Peyer's patch (tissue), 4 donors: ENCODE measurements around the gene GP1BA. TPM values are rescaled to one million over a fixed set of nuclear protein-coding genes. Genes with fewer than 3 reads are reported as not detected.
A peak's percentile ranks its signal among the peaks of the same experiment; 100 is the strongest.

Source experiments
- DNase-seq, 3 donors: peaks; one replicate each; pipeline ENCODE4 v3.0.0-alpha.2; 2017 to 2019
- H3K27ac ChIP-seq, 4 donors: fragments of 200-600 bp; sonication (generic); one replicate each; pipeline ENCODE4 v1.5.1; 2016 to 2019
- H3K27me3 ChIP-seq, 2 donors: fragments of 200-600 bp; sonication (generic); one replicate each; pipeline ENCODE4 v1.5.1; 2019
- H3K36me3 ChIP-seq, 3 donors: fragments of 200-600 bp; sonication (generic); one replicate each; pipeline ENCODE4 v1.5.1; 2016 to 2019
- H3K4me1 ChIP-seq, 4 donors: fragments of 200-600 bp; sonication (generic); one replicate each; pipeline ENCODE4 v1.5.1; 2016 to 2019
- H3K4me3 ChIP-seq, 4 donors: fragments of 200-600 bp; sonication (generic); 1 replicate in 3 of 4; 2 replicates in 1 of 4; pipeline ENCODE4 v1.5.1; 2016 to 2019; ENCODE audit warnings: mild to moderate bottlenecking in 1 of 4
- H3K9me3 ChIP-seq, 4 donors: fragments of 200-600 bp; sonication (generic); one replicate each; pipeline ENCODE4 v1.5.1; 2016 to 2019; ENCODE audit warnings: mild to moderate bottlenecking in 1 of 4
- CTCF ChIP-seq, 6 experiments: fragments of 450-650 bp in 4 of 6; fragments of 200-600 bp in 2 of 6; sonication (generic) in 1 of 6; IDR thresholded peaks; one replicate each; pipeline ENCODE4 v1.5.1; 2017 to 2019; ENCODE audit warnings: antibody characterized with exemption in 6 of 6, mild to moderate bottlenecking in 3 of 6, moderate library complexity in 1 of 6
- POLR2A ChIP-seq, 2 donors: fragments of 450-650 bp; IDR thresholded peaks; one replicate each; pipeline ENCODE4 v1.5.1; 2017; ENCODE audit warnings: antibody characterized with exemption in 2 of 2, mild to moderate bottlenecking in 2 of 2, moderate library complexity in 2 of 2
- total RNA-seq, 4 donors: library from RNA; depleted of rRNA; stranded (reverse); fragments of >200 nt; gene quantifications; one replicate each; pipeline ENCODE4 v1.1.0, GENCODE V29; 2016

GP1BA gene
- total RNA-seq, 4 donors from 2014 or later, result not detected

DNA sequence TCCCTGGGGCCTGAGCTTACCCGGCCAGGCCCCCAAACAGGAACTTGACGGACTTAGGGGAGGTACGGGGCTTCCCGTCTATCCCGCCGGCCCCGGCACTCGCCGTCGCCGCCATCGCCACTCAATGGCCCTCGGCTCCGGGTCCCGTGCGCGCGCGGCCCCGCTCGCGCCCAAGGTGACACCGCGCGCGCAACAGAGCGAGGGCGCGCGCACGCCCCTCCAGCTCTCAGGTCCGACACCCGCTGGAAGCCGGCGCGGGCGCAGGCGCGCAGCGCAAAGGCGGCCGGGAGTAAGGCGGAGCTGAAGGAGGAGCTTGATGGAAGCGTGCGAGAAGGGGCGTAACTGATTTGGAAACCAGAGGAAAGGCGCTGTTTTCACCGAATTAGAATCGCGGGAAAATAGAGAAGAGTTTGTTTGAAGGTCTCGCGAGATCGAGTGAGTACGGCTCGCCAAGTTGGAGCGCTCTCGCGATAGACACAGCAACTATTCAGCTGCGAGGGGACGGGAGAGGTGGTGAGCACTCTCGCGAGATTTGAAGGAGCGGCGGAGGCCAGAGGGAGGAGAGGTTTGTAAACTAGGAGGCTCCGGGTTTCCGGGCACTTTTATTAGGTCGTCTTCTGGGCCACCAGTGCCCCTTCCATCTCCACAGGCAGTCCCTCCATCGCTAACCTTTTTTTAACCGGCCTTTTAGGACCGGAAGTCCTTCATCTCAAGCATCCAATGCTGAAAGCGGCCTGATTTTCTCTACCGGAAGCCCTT lies 7.9 kb downstream of the GP1BA start, which contains the start of the genes RNF167 and SLC25A11:
Gene RNF167 (plus strand): TSS at position 473 of the 759 bp plus-strand sequence. CDS start 642 bp downstream, outside the sequence.
Gene SLC25A11 (minus strand): TSS at position 251 of the 759 bp plus-strand sequence. CDS start 136 bp downstream, at position 115.
- TF ChIP-seq POLR2A (IDR thresholded peaks at IDR 0.05), result peak; percentile 73 to 83
- TF ChIP-seq CTCF (IDR thresholded peaks at IDR 0.05), result peak in 2 of 6 experiments; percentile 2 to 15
- Histone ChIP-seq H3K36me3 (peaks cover 0 to 51% (median 0%) of the 10 kb centered on the region in 3 donors), H3K4me1 (peaks cover 0 to 57% (median 27%) of the 10 kb centered on the region in 4 donors), H3K4me3 (peak within 1 kb of the TSS; percentile 62 to 89 (median 78)), H3K27ac (peak within 1 kb of the TSS; percentile 85 to 97 (median 96)), H3K9me3 (no peaks in the 10 kb centered on the region), H3K27me3 (no peaks in the 10 kb centered on the region)
- DNase-seq, result peak; percentile 95 to 98 (median 96)

DNA sequence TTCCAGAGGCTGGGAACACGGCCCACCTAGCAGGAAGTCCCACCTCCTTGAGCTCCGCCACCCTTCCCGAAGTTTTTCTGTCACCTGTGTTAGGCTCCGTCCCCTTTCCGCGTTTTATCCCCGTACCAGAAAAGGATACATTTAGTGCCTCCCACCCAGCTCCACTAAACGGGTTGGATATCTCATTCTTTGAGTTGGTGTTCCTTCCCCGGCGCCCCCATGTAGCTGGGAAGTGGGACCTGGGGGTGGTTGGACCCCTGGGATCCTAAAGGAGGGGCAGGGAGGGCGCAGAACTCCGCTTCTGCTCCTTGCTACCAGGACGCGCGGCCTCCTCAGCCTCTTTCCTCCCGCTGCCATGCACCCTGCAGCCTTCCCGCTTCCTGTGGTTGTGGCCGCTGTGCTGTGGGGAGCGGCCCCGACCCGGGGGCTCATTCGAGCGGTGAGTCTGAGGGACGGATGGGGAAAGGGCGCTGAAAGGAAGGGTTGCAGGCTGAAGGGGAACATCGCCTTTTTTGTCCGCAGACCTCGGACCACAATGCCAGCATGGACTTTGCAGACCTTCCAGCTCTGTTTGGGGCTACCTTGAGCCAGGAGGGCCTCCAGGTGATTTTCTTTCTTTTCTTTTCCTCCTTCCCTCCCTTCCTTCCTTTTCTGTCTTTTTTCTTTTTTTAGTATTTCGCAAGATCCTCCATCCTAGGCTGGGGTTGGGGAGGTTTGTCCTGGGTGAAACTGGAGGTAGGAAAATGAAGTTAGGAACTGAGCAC lies 8.7 kb downstream of the GP1BA start:
- peaks cover 0 to 58% (median 0%) of the 10 kb centered on the region in 3 donors for H3K36me3 ChIP-seq
- no peak for TF ChIP-seq CTCF (IDR thresholded peaks at IDR 0.05)
- TF ChIP-seq POLR2A (IDR thresholded peaks at IDR 0.05), result no peak

GRCh38 chr17:4941319-4941610 lies 9.2 kb downstream of the GP1BA start:
- H3K9me3 ChIP-seq, result no peaks in the 10 kb centered on the region
- peak overlapping the region; percentile 85 to 97 (median 96) for H3K27ac ChIP-seq
- no peak for TF ChIP-seq CTCF (IDR thresholded peaks at IDR 0.05)
- TF ChIP-seq POLR2A (IDR thresholded peaks at IDR 0.05), result no peak
- no peak for DNase-seq
- H3K4me3 ChIP-seq, result peak overlapping the region; percentile 62 to 89 (median 78)
- peaks cover 0 to 70% (median 39%) of the 10 kb centered on the region in 4 donors for H3K4me1 ChIP-seq
- no peaks in the 10 kb centered on the region for H3K27me3 ChIP-seq
- H3K36me3 ChIP-seq, result peaks cover 0 to 63% (median 0%) of the 10 kb centered on the region in 3 donors

More for the DNA sequence above, 8.7 kb downstream of the GP1BA start:
- Histone ChIP-seq H3K9me3 (no peaks in the 10 kb centered on the region), H3K4me3 (peak overlapping the region; percentile 62 to 89 (median 78)), H3K27ac (peak overlapping the region; percentile 85 to 97 (median 96)), H3K4me1 (peaks cover 0 to 64% (median 34%) of the 10 kb centered on the region in 4 donors), H3K27me3 (no peaks in the 10 kb centered on the region)
- DNase-seq, result peak in 2 of 3 donors; percentile 68 to 86

GRCh38 chr17:4942760-4943508 lies 10.9 kb downstream of the GP1BA start:
- H3K4me3 ChIP-seq, result no peak overlapping the region
- H3K27me3 ChIP-seq, result no peaks in the 10 kb centered on the region
- H3K27ac ChIP-seq, result peak overlapping the region in 2 of 4 donors; percentile 17 to 99
- no peak for DNase-seq
- no peaks in the 10 kb centered on the region for H3K9me3 ChIP-seq
- peaks cover 0 to 51% (median 0%) of the 10 kb centered on the region in 3 donors for H3K36me3 ChIP-seq
- H3K4me1 ChIP-seq, result peaks cover 0 to 72% (median 43%) of the 10 kb centered on the region in 4 donors
- TF ChIP-seq POLR2A (IDR thresholded peaks at IDR 0.05), result no peak
- TF ChIP-seq CTCF (IDR thresholded peaks at IDR 0.05), result no peak

DNA sequence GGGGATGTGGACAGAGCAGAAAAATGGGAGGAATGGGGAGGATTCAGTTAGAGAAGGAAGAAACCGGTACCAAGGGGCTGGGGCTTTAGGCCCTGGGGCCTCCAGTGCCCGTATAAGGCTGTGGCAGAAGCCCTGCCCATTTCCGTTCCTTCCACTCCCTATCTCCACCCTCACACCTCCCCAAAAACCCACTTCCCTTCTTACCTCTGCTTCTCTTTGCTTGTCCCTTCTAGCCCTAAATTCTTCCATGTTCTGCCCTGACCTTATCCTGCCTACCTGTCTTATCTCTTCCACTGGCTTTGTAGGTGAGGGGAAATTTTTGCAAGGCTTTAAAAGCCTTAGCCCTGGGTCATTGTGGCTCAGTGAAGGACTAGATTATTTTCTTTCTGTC lies 12.1 kb downstream of the GP1BA start:
- peaks cover 0 to 45% (median 0%) of the 10 kb centered on the region in 3 donors for H3K36me3 ChIP-seq
- H3K27ac ChIP-seq, result peak overlapping the region; percentile 71 to 99 (median 98)

More for the DNA sequence above, 12.1 kb downstream of the GP1BA start:
- H3K4me1 ChIP-seq, result peaks cover 0 to 60% (median 38%) of the 10 kb centered on the region in 4 donors
- DNase-seq, result peak in 2 of 3 donors; percentile 72 to 77
- TF ChIP-seq CTCF (IDR thresholded peaks at IDR 0.05) (no peak), POLR2A (IDR thresholded peaks at IDR 0.05) (no peak)
- H3K27me3 ChIP-seq, result no peaks in the 10 kb centered on the region
- peak overlapping the region in 1 of 4 donors; percentile 29 for H3K4me3 ChIP-seq
- H3K9me3 ChIP-seq, result no peaks in the 10 kb centered on the region
